ENCODE measurements around the gene SULF2.

Gene SULF2

DNA sequence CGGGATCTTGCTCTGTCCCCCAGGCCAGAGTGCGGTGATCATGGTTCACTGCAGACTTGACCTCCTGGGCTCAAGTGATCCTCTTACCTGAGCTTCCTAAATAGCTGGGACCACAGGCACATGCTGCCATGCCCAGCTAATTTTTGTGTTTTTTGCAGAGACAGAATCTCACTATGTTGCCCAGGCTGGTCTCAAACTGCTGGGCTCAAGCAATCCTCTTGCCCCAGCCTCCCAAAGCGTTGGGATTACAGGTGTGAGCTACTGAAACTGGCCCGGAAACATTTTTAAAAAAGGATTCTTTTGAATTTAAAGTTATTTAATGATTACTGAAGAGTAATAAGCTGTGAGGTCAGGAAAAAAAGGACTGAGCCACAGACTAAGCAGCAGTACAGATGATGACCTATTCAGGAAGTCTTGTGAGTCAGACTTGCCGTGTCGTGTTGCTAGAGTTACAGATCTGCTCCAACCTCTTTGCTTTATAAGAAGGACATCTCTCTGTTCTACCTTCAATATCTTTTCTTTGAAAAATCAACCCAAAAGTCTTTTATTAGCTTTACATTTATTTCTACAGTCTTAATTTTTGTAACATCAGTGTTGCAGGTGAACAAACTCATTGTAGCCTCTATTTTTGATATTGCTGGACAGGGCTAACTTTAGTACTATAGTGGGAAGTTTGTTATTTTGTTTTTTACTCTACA is 174.9 kb downstream of the SULF2 start:
- in situ Hi-C loops (cut with HindIII; ENCODE audit: low pct_ligation_motif_present, low sequenced_read_pairs), result loop anchor here (25.0 kb wide), 1 partner anchor 373 kb away; no protein-coding TSS in a partner anchor
- DNase-seq, result peak; percentile 89
- no peak overlapping the region for H3K4me3 ChIP-seq (ENCODE audit: low read depth, low read length)
- no peaks in the 10 kb centered on the region for H3K27me3 ChIP-seq (replicated peaks)
- peak overlapping the region; percentile 74 for H3K27ac ChIP-seq
- H3K36me3 ChIP-seq (replicated peaks), result peaks cover 3% of the 10 kb centered on the region
- no peak for TF ChIP-seq CTCF (IDR thresholded peaks at IDR 0.05; ENCODE audit: low read depth, low read length, missing control alignments)

GRCh38 chr20:47609001-47609400 is 176.3 kb downstream of the SULF2 start:
- peaks cover 3% of the 10 kb centered on the region for H3K36me3 ChIP-seq (replicated peaks)
- no peak overlapping the region for H3K4me3 ChIP-seq (ENCODE audit: low read depth, low read length)
- H3K27ac ChIP-seq, result no peak overlapping the region
- in situ Hi-C loops (cut with HindIII; ENCODE audit: low pct_ligation_motif_present, low sequenced_read_pairs), result loop anchor here (25.0 kb wide), 1 partner anchor 372 kb away; no protein-coding TSS in a partner anchor
- TF ChIP-seq CTCF (IDR thresholded peaks at IDR 0.05; ENCODE audit: low read depth, low read length, missing control alignments), result no peak
- H3K27me3 ChIP-seq (replicated peaks), result no peaks in the 10 kb centered on the region
- no peak for DNase-seq
